MM.1S (cell line): Measurements from ENCODE around the gene TDP1.

Experiments
- EZH2 ChIP-seq: fragments of 300-600 bp; sonication (generic); optimal IDR thresholded peaks from 2 replicates; pipeline ENCODE3; 2017; ENCODE audit warnings: low read depth, mild to moderate bottlenecking, antibody characterized with exemption, low read length, mixed read lengths
- EZH2phosphoT487 ChIP-seq: fragments of 300-600 bp; sonication (generic); IDR thresholded peaks from 2 replicates; pipeline ENCODE4 v1.6.1; 2018; ENCODE audit warnings: antibody characterized with exemption, low read length
- TF ChIP-seq, protein P1 (sequence below): fragments of 300-600 bp; sonication (generic); IDR thresholded peaks from 2 replicates; pipeline ENCODE4 v1.5.1; 2016; ENCODE audit warnings: antibody characterized with exemption, low read length, mixed read lengths

DNA sequence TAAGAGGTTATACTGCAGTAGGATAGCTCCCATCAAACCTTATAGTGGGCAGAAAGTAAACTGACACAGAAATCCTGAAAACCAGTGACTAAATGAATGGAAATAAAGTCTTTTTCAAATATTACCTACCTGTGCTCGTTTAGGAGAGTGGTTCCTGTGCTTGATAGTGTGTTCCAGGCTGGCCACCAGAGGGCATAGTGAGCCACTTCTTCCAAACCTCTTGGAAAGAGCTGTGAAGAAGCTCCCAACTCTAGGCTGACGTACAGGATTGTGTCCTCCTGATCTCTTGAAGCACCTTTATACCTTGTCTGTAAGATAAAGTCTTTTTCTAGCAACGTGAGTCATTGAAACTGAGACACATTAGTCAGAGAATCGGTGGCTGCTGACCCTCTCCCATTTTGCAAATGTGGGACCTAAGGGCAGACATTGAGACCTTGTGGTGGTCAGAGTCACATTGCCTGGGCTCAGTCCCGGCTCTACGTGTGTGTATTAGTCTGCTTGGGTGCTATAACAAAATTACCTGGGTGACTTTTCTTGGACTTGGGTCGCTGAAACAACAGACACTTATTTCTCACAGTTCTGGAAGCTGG, 17.6 kb downstream of the TDP1 start:
- TF ChIP-seq, protein P1, sequence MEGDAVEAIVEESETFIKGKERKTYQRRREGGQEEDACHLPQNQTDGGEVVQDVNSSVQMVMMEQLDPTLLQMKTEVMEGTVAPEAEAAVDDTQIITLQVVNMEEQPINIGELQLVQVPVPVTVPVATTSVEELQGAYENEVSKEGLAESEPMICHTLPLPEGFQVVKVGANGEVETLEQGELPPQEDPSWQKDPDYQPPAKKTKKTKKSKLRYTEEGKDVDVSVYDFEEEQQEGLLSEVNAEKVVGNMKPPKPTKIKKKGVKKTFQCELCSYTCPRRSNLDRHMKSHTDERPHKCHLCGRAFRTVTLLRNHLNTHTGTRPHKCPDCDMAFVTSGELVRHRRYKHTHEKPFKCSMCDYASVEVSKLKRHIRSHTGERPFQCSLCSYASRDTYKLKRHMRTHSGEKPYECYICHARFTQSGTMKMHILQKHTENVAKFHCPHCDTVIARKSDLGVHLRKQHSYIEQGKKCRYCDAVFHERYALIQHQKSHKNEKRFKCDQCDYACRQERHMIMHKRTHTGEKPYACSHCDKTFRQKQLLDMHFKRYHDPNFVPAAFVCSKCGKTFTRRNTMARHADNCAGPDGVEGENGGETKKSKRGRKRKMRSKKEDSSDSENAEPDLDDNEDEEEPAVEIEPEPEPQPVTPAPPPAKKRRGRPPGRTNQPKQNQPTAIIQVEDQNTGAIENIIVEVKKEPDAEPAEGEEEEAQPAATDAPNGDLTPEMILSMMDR = peak; percentile 55
- TF ChIP-seq EZH2phosphoT487 = no peak
- no peak for TF ChIP-seq EZH2
